Activated CD4-positive, alpha-beta T cell treated with anti-CD3 and anti-CD28 coated beads, Interleukin-2, amount 50 U/mL, for 48 hours (primary cell): ENCODE measurements around the gene NSA2.

Experiments
- DNase-seq, 2 experiments: peaks; one replicate each; pipeline ENCODE4 v3.0.0-alpha.2; 2020

The NSA2 gene

DNA sequence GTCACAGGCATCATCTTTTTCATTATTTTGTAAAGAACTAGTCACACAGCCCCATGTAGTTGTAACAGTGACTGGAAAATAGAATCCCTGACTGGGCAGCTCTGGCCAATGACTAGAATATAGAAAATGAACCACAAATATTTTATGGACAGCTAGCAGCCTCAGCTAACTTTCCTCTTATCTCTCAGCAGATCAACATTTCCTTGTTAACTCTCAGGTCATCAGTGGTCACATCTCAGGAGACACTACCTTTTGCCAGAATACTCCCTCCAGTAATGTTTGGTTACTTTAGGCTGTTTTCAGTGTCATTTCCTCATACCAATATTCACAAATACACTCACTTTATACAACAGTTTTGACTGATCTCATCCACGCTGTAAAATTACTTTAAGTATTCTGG lies 55.2 kb downstream of the NSA2 start:
- DNase-seq, result no peak

DNA sequence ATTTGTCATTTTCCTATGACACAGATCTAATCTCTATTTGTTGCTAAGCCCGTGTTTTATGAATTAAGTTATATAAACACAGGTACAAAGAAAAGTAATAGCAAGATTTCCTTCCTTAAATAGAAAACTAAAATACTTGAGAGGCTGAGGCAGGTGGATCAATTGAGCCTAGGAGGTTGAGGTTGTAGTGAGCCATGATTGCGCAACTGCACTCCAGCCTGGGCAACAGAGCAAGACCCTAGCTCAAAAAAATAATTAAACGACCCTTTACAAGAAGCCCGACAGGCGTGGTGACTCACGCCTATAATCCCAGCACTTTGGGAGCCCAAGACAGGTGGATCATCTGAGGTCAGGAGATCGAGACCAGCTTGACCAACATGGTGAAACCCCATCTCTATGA lies 62.4 kb downstream of the NSA2 start:
- no peak for DNase-seq
